WTC11 (cell line): ENCODE data around the gene FOXI3. TPM values are rescaled to one million over a fixed set of nuclear protein-coding genes. Genes with fewer than 3 reads are reported as not detected.

Source experiments
- ATAC-seq: fragments of 200-7000 bp; cut with Tn5 transposase; 2 replicates; pipeline ENCODE4 v1.10.0; 2021; ENCODE audit warnings: mild to moderate bottlenecking, moderate library complexity
- CTCF ChIA-PET: fragments of 300-600 bp; sonication (Branson Sonifier 250); formaldehyde crosslinking; loops from one replicate; lab custom pipeline; 2021; ENCODE audit warnings: antibody characterized with exemption; lab: Charles Lee
- POLR2A ChIA-PET: fragments of 350-600 bp; sonication (Branson Sonifier 250); formaldehyde crosslinking; loops from one replicate; lab custom pipeline; 2021; ENCODE audit warnings: antibody characterized with exemption; lab: Charles Lee
- DNase-seq: peaks from one replicate; pipeline ENCODE4 v3.0.0; 2021; ENCODE audit warnings: low spot score
- H3K27ac Mint-ChIP-seq: 2 replicates; pipeline ENCODE4 v1.8.0; 2021; ENCODE audit warnings: mixed read lengths
- H3K27me3 Mint-ChIP-seq: 2 replicates; pipeline ENCODE4 v1.8.0; 2021; ENCODE audit warnings: low read depth, mild to moderate bottlenecking, moderate library complexity, mixed read lengths
- H3K36me3 Mint-ChIP-seq: 2 replicates; pipeline ENCODE4 v1.8.0; 2021; ENCODE audit warnings: mixed read lengths
- H3K4me1 Mint-ChIP-seq: 2 replicates; pipeline ENCODE4 v1.8.0; 2022; ENCODE audit warnings: mixed read lengths
- H3K4me3 Mint-ChIP-seq: 2 replicates; pipeline ENCODE4 v1.8.0; 2021; ENCODE audit warnings: mild to moderate bottlenecking, moderate library complexity, mixed read lengths
- H3K9me3 Mint-ChIP-seq: 2 replicates; pipeline ENCODE4 v1.8.0; 2021; ENCODE audit warnings: mixed read lengths
- ARID4B ChIP-seq: sonication (generic); formaldehyde crosslinking; IDR thresholded peaks from 2 replicates; pipeline ENCODE4 v1.8.0; 2023; ENCODE audit warnings: missing genetic modification reagents, mild to moderate bottlenecking, borderline replicate concordance
- ATF1 ChIP-seq: sonication (generic); formaldehyde crosslinking; IDR thresholded peaks from 2 replicates; pipeline ENCODE4 v1.8.1; 2023; ENCODE audit warnings: mild to moderate bottlenecking, moderate library complexity, missing genetic modification reagents
- EMX1 ChIP-seq: fragments of 250-450 bp; sonication (Bioruptor Pico); IDR thresholded peaks from 2 replicates; pipeline ENCODE4 v1.8.0; 2021; ENCODE audit warnings: mild to moderate bottlenecking
- ESRRA ChIP-seq: sonication (generic); formaldehyde crosslinking; IDR thresholded peaks from 2 replicates; pipeline ENCODE4 v1.8.1; 2022; ENCODE audit warnings: mild to moderate bottlenecking, missing genetic modification reagents, borderline replicate concordance
- FOXP1 ChIP-seq: sonication (generic); formaldehyde crosslinking; IDR thresholded peaks from 2 replicates; pipeline ENCODE4 v1.8.0; 2022; ENCODE audit warnings: missing genetic modification reagents, mild to moderate bottlenecking, moderate library complexity, borderline replicate concordance
- GTF2I ChIP-seq: fragments of 250-450 bp; sonication (Bioruptor Pico); conservative IDR thresholded peaks from 2 replicates; pipeline ENCODE4 v1.4.0; 2021; ENCODE audit warnings: mild to moderate bottlenecking
- HMGA2 ChIP-seq: fragments of 250-450 bp; sonication (Bioruptor Pico); IDR thresholded peaks from 2 replicates; pipeline ENCODE4 v1.4.0; 2021; ENCODE audit warnings: mild to moderate bottlenecking, moderate library complexity
- MYBL2 ChIP-seq: sonication (generic); formaldehyde crosslinking; IDR thresholded peaks from 2 replicates; pipeline ENCODE4 v1.8.1; 2023; ENCODE audit warnings: mild to moderate bottlenecking, moderate library complexity, missing genetic modification reagents
- NFE2L1 ChIP-seq: sonication (generic); formaldehyde crosslinking; IDR thresholded peaks from 2 replicates; pipeline ENCODE4 v1.8.1; 2023; ENCODE audit warnings: missing genetic modification reagents
- NFYB ChIP-seq: sonication (generic); formaldehyde crosslinking; conservative IDR thresholded peaks from 2 replicates; pipeline ENCODE4 v1.8.0; 2022; ENCODE audit warnings: low read depth, missing genetic modification reagents
- NR2C2 ChIP-seq: sonication (generic); formaldehyde crosslinking; IDR thresholded peaks from 2 replicates; pipeline ENCODE4 v1.8.0; 2022; ENCODE audit warnings: mild to moderate bottlenecking, missing genetic modification reagents
- NR3C1 ChIP-seq: sonication (generic); formaldehyde crosslinking; conservative IDR thresholded peaks from 2 replicates; pipeline ENCODE4 v1.8.1; 2023; ENCODE audit warnings: low read depth, mild to moderate bottlenecking, missing genetic modification reagents
- TCF7 ChIP-seq: sonication (generic); formaldehyde crosslinking; IDR thresholded peaks from 2 replicates; pipeline ENCODE4 v1.8.0; 2022; ENCODE audit warnings: mild to moderate bottlenecking, low read depth, missing genetic modification reagents, moderate library complexity
- TEAD1 ChIP-seq: sonication (generic); formaldehyde crosslinking; IDR thresholded peaks from 2 replicates; pipeline ENCODE4 v1.8.0; 2022; ENCODE audit warnings: mild to moderate bottlenecking, missing genetic modification reagents
- TEAD4 ChIP-seq: sonication (generic); formaldehyde crosslinking; IDR thresholded peaks from 2 replicates; pipeline ENCODE4 v1.8.0; 2022; ENCODE audit warnings: mild to moderate bottlenecking, missing genetic modification reagents
- ZNF396 ChIP-seq: fragments of 250-450 bp; sonication (Bioruptor Pico); IDR thresholded peaks from 2 replicates; pipeline ENCODE4 v1.8.0; 2021; ENCODE audit warnings: mild to moderate bottlenecking, moderate library complexity, borderline replicate concordance
- ZNF423 ChIP-seq: fragments of 250-450 bp; sonication (Bioruptor Pico); IDR thresholded peaks from 2 replicates; pipeline ENCODE4 v2.1.2; 2022; ENCODE audit warnings: mild to moderate bottlenecking, moderate library complexity
- ZNF671 ChIP-seq: fragments of 250-450 bp; sonication (Bioruptor Pico); IDR thresholded peaks from 2 replicates; pipeline ENCODE4 v1.8.0; 2021; ENCODE audit warnings: mild to moderate bottlenecking
- total RNA-seq: library from RNA; stranded (reverse); gene quantifications from 3 replicates; pipeline ENCODE4 v1.2.3, GENCODE V29; 2021
- TF ChIP-seq, protein P1 (sequence below): sonication (generic); formaldehyde crosslinking; IDR thresholded peaks from 2 replicates; pipeline ENCODE4 v1.8.1; 2023; ENCODE audit warnings: mild to moderate bottlenecking, missing genetic modification reagents
- TF ChIP-seq, protein P2 (sequence below): sonication (generic); formaldehyde crosslinking; IDR thresholded peaks from 2 replicates; pipeline ENCODE4 v1.8.1; 2023; ENCODE audit warnings: mild to moderate bottlenecking, missing genetic modification reagents, moderate library complexity
- TF ChIP-seq, protein P3 (sequence below): sonication (generic); formaldehyde crosslinking; IDR thresholded peaks from 2 replicates; pipeline ENCODE4 v1.8.0; 2022; ENCODE audit warnings: mild to moderate bottlenecking, missing genetic modification reagents
- TF ChIP-seq, protein P4 (sequence below): fragments of 250-450 bp; sonication (Bioruptor Pico); IDR thresholded peaks from 2 replicates; pipeline ENCODE4 v2.1.2; 2022; ENCODE audit warnings: mild to moderate bottlenecking, moderate library complexity

The FOXI3 gene
- total RNA-seq, 1 experiment from 2014 or later = 13.5 TPM

GRCh38 chr2:88492002-88492401, 39.5 kb upstream of the FOXI3 start:
- ChIA-PET POLR2A (no interaction called here), CTCF (interaction anchor here (0.6 to 1.1 kb wide), 3 partner anchors 178 to 184 kb away, joined by 3 to 9 read pairs (median 4); no protein-coding TSS in a partner anchor)
- Mint-ChIP-seq H3K4me3 (no peak overlapping the region), H3K27ac (no peak overlapping the region), H3K36me3 (no peaks in the 10 kb centered on the region), H3K27me3 (no peaks in the 10 kb centered on the region), H3K9me3 (no peaks in the 10 kb centered on the region), H3K4me1 (peaks cover 20% of the 10 kb centered on the region)
- ATAC-seq (no peak), DNase-seq (no peak)
- TF ChIP-seq HMGA2 (CRISPR knock-in tag) = no peak

DNA sequence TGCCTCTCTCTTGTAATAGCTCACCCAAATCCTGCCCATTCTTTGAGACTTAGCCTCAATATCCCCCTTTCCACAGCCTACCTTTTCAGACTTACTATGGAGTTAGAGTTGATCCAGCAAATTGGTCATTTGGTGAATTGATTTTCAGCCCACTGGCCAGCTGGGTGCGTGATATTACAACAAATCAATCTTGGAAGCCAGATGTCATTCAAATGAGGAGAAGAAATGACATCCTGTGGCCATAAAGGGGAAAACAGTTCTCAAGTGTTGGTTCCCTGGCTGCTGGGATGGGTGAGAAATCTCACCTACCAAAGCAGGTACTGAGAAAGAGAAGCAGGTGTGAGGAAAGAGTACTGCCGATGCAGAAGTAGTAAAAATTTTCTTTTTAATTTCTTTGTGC, 36.7 kb upstream of the FOXI3 start:
- Mint-ChIP-seq H3K27me3 (no peaks in the 10 kb centered on the region), H3K4me3 (no peak overlapping the region), H3K9me3 (no peaks in the 10 kb centered on the region), H3K4me1 (peaks cover 20% of the 10 kb centered on the region), H3K27ac (no peak overlapping the region), H3K36me3 (no peaks in the 10 kb centered on the region)
- ChIA-PET CTCF (interaction anchor here (0.6 to 1.7 kb wide), 2 partner anchors 49 to 73 kb away, joined by 3 read pairs; no protein-coding TSS in a partner anchor), POLR2A (no interaction called here)
- TF ChIP-seq NR3C1 (CRISPR knock-in tag) = no peak
- TF ChIP-seq, protein P1, sequence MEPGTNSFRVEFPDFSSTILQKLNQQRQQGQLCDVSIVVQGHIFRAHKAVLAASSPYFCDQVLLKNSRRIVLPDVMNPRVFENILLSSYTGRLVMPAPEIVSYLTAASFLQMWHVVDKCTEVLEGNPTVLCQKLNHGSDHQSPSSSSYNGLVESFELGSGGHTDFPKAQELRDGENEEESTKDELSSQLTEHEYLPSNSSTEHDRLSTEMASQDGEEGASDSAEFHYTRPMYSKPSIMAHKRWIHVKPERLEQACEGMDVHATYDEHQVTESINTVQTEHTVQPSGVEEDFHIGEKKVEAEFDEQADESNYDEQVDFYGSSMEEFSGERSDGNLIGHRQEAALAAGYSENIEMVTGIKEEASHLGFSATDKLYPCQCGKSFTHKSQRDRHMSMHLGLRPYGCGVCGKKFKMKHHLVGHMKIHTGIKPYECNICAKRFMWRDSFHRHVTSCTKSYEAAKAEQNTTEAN (CRISPR knock-in tag) = no peak
- TF ChIP-seq TCF7 (CRISPR knock-in tag) = no peak
- no peak for TF ChIP-seq FOXP1
- no peak for TF ChIP-seq GTF2I (CRISPR knock-in tag)
- TF ChIP-seq ZNF396 (CRISPR knock-in tag) = no peak
- no peak for TF ChIP-seq TEAD1 (CRISPR knock-in tag)
- no peak for TF ChIP-seq ZNF671 (CRISPR knock-in tag)
- no peak for TF ChIP-seq TEAD4 (CRISPR knock-in tag)
- TF ChIP-seq MYBL2 (CRISPR knock-in tag) = no peak
- no peak for TF ChIP-seq NR2C2 (CRISPR knock-in tag)
- TF ChIP-seq ZNF423 (CRISPR knock-in tag) = no peak
- TF ChIP-seq EMX1 (CRISPR knock-in tag) = no peak
- TF ChIP-seq, protein P2, sequence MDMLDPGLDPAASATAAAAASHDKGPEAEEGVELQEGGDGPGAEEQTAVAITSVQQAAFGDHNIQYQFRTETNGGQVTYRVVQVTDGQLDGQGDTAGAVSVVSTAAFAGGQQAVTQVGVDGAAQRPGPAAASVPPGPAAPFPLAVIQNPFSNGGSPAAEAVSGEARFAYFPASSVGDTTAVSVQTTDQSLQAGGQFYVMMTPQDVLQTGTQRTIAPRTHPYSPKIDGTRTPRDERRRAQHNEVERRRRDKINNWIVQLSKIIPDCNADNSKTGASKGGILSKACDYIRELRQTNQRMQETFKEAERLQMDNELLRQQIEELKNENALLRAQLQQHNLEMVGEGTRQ (CRISPR knock-in tag) = no peak
- TF ChIP-seq, protein P3, sequence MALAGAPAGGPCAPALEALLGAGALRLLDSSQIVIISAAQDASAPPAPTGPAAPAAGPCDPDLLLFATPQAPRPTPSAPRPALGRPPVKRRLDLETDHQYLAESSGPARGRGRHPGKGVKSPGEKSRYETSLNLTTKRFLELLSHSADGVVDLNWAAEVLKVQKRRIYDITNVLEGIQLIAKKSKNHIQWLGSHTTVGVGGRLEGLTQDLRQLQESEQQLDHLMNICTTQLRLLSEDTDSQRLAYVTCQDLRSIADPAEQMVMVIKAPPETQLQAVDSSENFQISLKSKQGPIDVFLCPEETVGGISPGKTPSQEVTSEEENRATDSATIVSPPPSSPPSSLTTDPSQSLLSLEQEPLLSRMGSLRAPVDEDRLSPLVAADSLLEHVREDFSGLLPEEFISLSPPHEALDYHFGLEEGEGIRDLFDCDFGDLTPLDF (CRISPR knock-in tag) = no peak
- ATAC-seq (no peak), DNase-seq (no peak)

- no peak overlapping the region for H3K4me3 Mint-ChIP-seq
- no peak for DNase-seq
- no peaks in the 10 kb centered on the region for H3K27me3 Mint-ChIP-seq
- H3K27ac Mint-ChIP-seq = no peak overlapping the region
- H3K4me1 Mint-ChIP-seq = peaks cover 23% of the 10 kb centered on the region
- ATAC-seq = no peak
- ChIA-PET POLR2A (no interaction called here), CTCF (no interaction called here)
- H3K36me3 Mint-ChIP-seq = no peaks in the 10 kb centered on the region
- H3K9me3 Mint-ChIP-seq = no peaks in the 10 kb centered on the region
- TF ChIP-seq, protein P4, sequence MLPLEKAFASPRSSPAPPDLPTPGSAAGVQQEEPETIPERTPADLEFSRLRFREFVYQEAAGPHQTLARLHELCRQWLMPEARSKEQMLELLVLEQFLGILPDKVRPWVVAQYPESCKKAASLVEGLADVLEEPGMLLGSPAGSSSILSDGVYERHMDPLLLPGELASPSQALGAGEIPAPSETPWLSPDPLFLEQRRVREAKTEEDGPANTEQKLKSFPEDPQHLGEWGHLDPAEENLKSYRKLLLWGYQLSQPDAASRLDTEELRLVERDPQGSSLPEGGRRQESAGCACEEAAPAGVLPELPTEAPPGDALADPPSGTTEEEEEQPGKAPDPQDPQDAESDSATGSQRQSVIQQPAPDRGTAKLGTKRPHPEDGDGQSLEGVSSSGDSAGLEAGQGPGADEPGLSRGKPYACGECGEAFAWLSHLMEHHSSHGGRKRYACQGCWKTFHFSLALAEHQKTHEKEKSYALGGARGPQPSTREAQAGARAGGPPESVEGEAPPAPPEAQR = no peak
- TF ChIP-seq, protein P1 (CRISPR knock-in tag) = no peak
- TF ChIP-seq ARID4B (CRISPR knock-in tag) (no peak), NFE2L1 (no peak), NFYB (CRISPR knock-in tag) (no peak), ESRRA (CRISPR knock-in tag) (no peak), TCF7 (CRISPR knock-in tag) (no peak), ATF1 (no peak)
Measured at GRCh38 chr2:88483200-88483599, 30.7 kb upstream of the FOXI3 start.
